Activated T-helper 1 cell treated with Interleukin-2 at 50 U/mL for 16 hours (primary cell): ENCODE data around the gene FAM161A.

ENCODE experiments used
- DNase-seq: peaks from one replicate; pipeline ENCODE4 v3.0.0-alpha.2; 2020; ENCODE audit warnings: low read depth

The FAM161A gene

GRCh38 chr2:61784643-61785042, 69.2 kb downstream of the FAM161A start:
- no peak for DNase-seq

- no peak for DNase-seq
These were observed 77.8 kb downstream of the FAM161A start for GRCh38 chr2:61775956-61776570.
